GM23338 (cell line): Measurements from ENCODE around the gene PBOV1. TPM values are rescaled to one million over a fixed set of nuclear protein-coding genes. Genes with fewer than 3 reads are reported as not detected.

Experiments used
- ATAC-seq: fragments of 200-7000 bp; cut with Tn5 transposase; 3 replicates; pipeline ENCODE4 v1.9.1; 2020
- DNase-seq: peaks from one replicate; pipeline ENCODE4 v3.0.0-alpha.2; 2015; ENCODE audit warnings: low spot score
- H2AFZ ChIP-seq: fragments of 200-600 bp; sonication (generic); 2 replicates; pipeline ENCODE4 v1.8.0; 2016; ENCODE audit warnings: antibody characterized with exemption, mild to moderate bottlenecking, moderate library complexity
- H3F3A ChIP-seq: fragments of 200-600 bp; sonication (generic); replicated peaks from 2 replicates; pipeline ENCODE4 v1.8.0; 2017; ENCODE audit warnings: antibody characterized with exemption, mixed run types, low read depth
- H3K27ac ChIP-seq: fragments of 200-600 bp; sonication (generic); 2 replicates; pipeline ENCODE4 v1.6.1; 2016; ENCODE audit warnings: low read depth
- H3K27me3 ChIP-seq: fragments of 200-600 bp; sonication (generic); 2 replicates; pipeline ENCODE4 v1.8.0; 2016; ENCODE audit warnings: mild to moderate bottlenecking, mixed run types, moderate library complexity; ENCODE audit not compliant: insufficient read depth
- H3K36me3 ChIP-seq: fragments of 200-600 bp; sonication (generic); 2 replicates; pipeline ENCODE4 v1.8.0; 2016; ENCODE audit warnings: mild to moderate bottlenecking; ENCODE audit not compliant: insufficient read depth
- H3K4me1 ChIP-seq: fragments of 200-600 bp; sonication (generic); 2 replicates; pipeline ENCODE4 v1.8.0; 2016; ENCODE audit warnings: mild to moderate bottlenecking, moderate library complexity; ENCODE audit not compliant: insufficient read depth
- H3K4me2 ChIP-seq: fragments of 200-600 bp; sonication (generic); 2 replicates; pipeline ENCODE4 v1.7.1; 2017; ENCODE audit warnings: mixed run types
- H3K4me3 ChIP-seq: fragments of 200-600 bp; sonication (generic); 2 replicates; pipeline ENCODE4 v1.6.1; 2016; ENCODE audit warnings: mixed run types
- H3K79me2 ChIP-seq: fragments of 200-600 bp; sonication (generic); replicated peaks from 2 replicates; pipeline ENCODE4 v1.8.0; 2017; ENCODE audit warnings: mild to moderate bottlenecking; ENCODE audit not compliant: insufficient read depth
- H3K9me2 ChIP-seq: fragments of 200-600 bp; sonication (generic); 2 replicates; pipeline ENCODE4 v1.8.0; 2017; ENCODE audit not compliant: insufficient read depth
- H4K20me1 ChIP-seq: fragments of 200-600 bp; sonication (generic); replicated peaks from 2 replicates; pipeline ENCODE4 v1.8.0; 2017; ENCODE audit warnings: mild to moderate bottlenecking; ENCODE audit not compliant: insufficient read depth
- H3K27ac Mint-ChIP-seq: 2 replicates; pipeline ENCODE4 v1.8.0; 2020; ENCODE audit warnings: inconsistent platforms, mild to moderate bottlenecking, moderate library complexity, mixed read lengths
- H3K27me3 Mint-ChIP-seq: 3 replicates; pipeline ENCODE4 v1.8.0; 2022; ENCODE audit warnings: low read depth, mild to moderate bottlenecking, moderate library complexity, mixed read lengths, inconsistent platforms; ENCODE audit not compliant: insufficient read depth, poor library complexity
- H3K36me3 Mint-ChIP-seq: 3 replicates; pipeline ENCODE4 v1.8.0; 2021; ENCODE audit warnings: low read depth, mild to moderate bottlenecking, inconsistent platforms, moderate library complexity, mixed read lengths
- H3K4me1 Mint-ChIP-seq: 3 replicates; pipeline ENCODE4 v1.8.0; 2020; ENCODE audit warnings: mild to moderate bottlenecking, inconsistent platforms, mixed read lengths
- H3K4me3 Mint-ChIP-seq: 3 replicates; pipeline ENCODE4 v1.8.0; 2021; ENCODE audit warnings: moderate library complexity, mild to moderate bottlenecking, inconsistent platforms, mixed read lengths
- H3K9me3 Mint-ChIP-seq: 3 replicates; pipeline ENCODE4 v1.8.0; 2020; ENCODE audit warnings: moderate library complexity, mild to moderate bottlenecking, inconsistent platforms, mixed read lengths
- CREB1 ChIP-seq: fragments of 250-450 bp; sonication (Bioruptor Pico); IDR thresholded peaks from 2 replicates; pipeline ENCODE4 v1.5.0; 2020; ENCODE audit warnings: low read depth, mild to moderate bottlenecking, moderate library complexity
- EZH2 ChIP-seq: fragments of 200-600 bp; sonication (generic); IDR thresholded peaks from one replicate; pipeline ENCODE4 v1.8.0; 2017; ENCODE audit warnings: antibody characterized with exemption, mild to moderate bottlenecking, low read depth; ENCODE audit not compliant: unreplicated experiment
- EZH2phosphoT487 ChIP-seq: fragments of 200-600 bp; sonication (generic); IDR thresholded peaks from one replicate; pipeline ENCODE4 v1.8.1; 2018; ENCODE audit warnings: antibody characterized with exemption; ENCODE audit not compliant: unreplicated experiment
- JUNB ChIP-seq: IDR thresholded peaks from one replicate; pipeline ENCODE4 v1.6.1; 2016; ENCODE audit warnings: antibody characterized with exemption; ENCODE audit not compliant: unreplicated experiment
- NANOG ChIP-seq: IDR thresholded peaks from 2 replicates; pipeline ENCODE4 v1.6.1; 2016; ENCODE audit warnings: antibody characterized with exemption, borderline replicate concordance
- POLR2AphosphoS5 ChIP-seq: IDR thresholded peaks from 2 replicates; pipeline ENCODE4 v1.6.1; 2016; ENCODE audit warnings: antibody characterized with exemption, low read depth
- REST ChIP-seq: IDR thresholded peaks from one replicate; pipeline ENCODE4 v1.6.1; 2018; ENCODE audit warnings: antibody characterized with exemption; ENCODE audit not compliant: unreplicated experiment
- STAT1 ChIP-seq: IDR thresholded peaks from one replicate; pipeline ENCODE4 v1.6.1; 2016; ENCODE audit warnings: antibody characterized with exemption; ENCODE audit not compliant: unreplicated experiment
- ZNF114 ChIP-seq: fragments of 250-450 bp; sonication (Bioruptor Pico); IDR thresholded peaks from 2 replicates; pipeline ENCODE4 v1.5.0; 2020; ENCODE audit warnings: mild to moderate bottlenecking, moderate library complexity
- ZNF331 ChIP-seq: fragments of 250-450 bp; sonication (Bioruptor Pico); IDR thresholded peaks from 2 replicates; pipeline ENCODE4 v1.5.0; 2020; ENCODE audit warnings: low read depth, mild to moderate bottlenecking, moderate library complexity
- ZNF462 ChIP-seq: fragments of 250-450 bp; sonication (Bioruptor Pico); IDR thresholded peaks from 2 replicates; pipeline ENCODE4 v1.5.0; 2020; ENCODE audit warnings: mild to moderate bottlenecking, moderate library complexity
- polyA plus RNA-seq: library from polyadenylated mRNA; unstranded; fragments of >200 nt; fragmentation: Nextera tagmentation; extraction: Ambion mirVana; gene quantifications from 2 replicates; pipeline ENCODE4 v1.2.1, GENCODE V29; 2016
- total RNA-seq: library from RNA; depleted of rRNA; stranded (reverse); fragments of >200 nt; shearing (Covaris generic); gene quantifications from 2 replicates; pipeline ENCODE4 v1.2.3, GENCODE V29; 2014
- TF ChIP-seq, protein P1 (sequence below): IDR thresholded peaks from 2 replicates; pipeline ENCODE4 v1.6.1; 2016; ENCODE audit warnings: antibody characterized with exemption
- TF ChIP-seq, protein P2 (sequence below), 2 experiments: fragments of 200-600 bp in 1 of 2; sonication (generic) in 1 of 2; conservative IDR thresholded peaks; 2 replicates each; pipeline versions ENCODE4 v1.5.1 to v1.6.1; 2016 to 2017; ENCODE audit warnings: antibody characterized with exemption in 2 of 2, low read depth in 2 of 2, mild to moderate bottlenecking in 2 of 2, moderate library complexity in 1 of 2

PBOV1 gene
- total and polyA plus RNA-seq, 2 experiments from 2014 or later: not detected

DNA sequence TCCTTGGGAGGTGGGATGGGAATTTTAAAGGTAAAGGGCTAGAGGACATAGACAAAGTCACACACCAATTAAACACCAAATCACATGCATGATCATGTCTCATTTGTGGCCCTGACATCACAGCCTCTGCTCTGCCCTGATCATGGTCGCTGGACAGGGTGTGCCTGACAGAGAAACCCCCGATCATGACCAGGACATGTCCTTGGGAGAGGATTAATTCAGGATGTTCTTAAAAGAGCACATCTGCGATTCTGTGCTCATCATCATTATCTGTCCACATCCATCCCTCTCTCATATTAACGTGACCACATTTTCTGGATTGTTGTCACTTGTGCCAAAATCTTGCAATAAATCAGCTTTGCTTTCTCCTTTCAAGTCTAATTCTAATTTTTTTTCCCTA is 7.7 kb upstream of the PBOV1 start:
- Mint-ChIP-seq H3K9me3 (no peaks in the 10 kb centered on the region), H3K36me3 (no peaks in the 10 kb centered on the region), H3K4me3 (no peak overlapping the region), H3K27me3 (no peaks in the 10 kb centered on the region), H3K27ac (no peak overlapping the region), H3K4me1 (peaks cover 31% of the 10 kb centered on the region)
- Histone ChIP-seq H3K9me2 (no peaks in the 10 kb centered on the region), H2AFZ (no peak overlapping the region), H3K79me2 (no peaks in the 10 kb centered on the region), H3K4me1 (no peaks in the 10 kb centered on the region), H3K36me3 (no peaks in the 10 kb centered on the region), H3K27ac (no peak overlapping the region), H3F3A (no peaks in the 10 kb centered on the region), H3K27me3 (no peaks in the 10 kb centered on the region), H3K4me3 (no peak overlapping the region), H4K20me1 (no peaks in the 10 kb centered on the region; the same call in 1 of the 2 replicates), H3K4me2 (no peak overlapping the region)
- TF ChIP-seq CREB1 (CRISPR knock-in tag): no peak
- no peak for TF ChIP-seq ZNF114 (CRISPR knock-in tag)
- TF ChIP-seq REST: no peak
- TF ChIP-seq, protein P1, sequence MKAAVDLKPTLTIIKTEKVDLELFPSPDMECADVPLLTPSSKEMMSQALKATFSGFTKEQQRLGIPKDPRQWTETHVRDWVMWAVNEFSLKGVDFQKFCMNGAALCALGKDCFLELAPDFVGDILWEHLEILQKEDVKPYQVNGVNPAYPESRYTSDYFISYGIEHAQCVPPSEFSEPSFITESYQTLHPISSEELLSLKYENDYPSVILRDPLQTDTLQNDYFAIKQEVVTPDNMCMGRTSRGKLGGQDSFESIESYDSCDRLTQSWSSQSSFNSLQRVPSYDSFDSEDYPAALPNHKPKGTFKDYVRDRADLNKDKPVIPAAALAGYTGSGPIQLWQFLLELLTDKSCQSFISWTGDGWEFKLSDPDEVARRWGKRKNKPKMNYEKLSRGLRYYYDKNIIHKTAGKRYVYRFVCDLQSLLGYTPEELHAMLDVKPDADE: no peak
- no peak for TF ChIP-seq STAT1
- no peak for TF ChIP-seq EZH2phosphoT487
- TF ChIP-seq, protein P2, sequence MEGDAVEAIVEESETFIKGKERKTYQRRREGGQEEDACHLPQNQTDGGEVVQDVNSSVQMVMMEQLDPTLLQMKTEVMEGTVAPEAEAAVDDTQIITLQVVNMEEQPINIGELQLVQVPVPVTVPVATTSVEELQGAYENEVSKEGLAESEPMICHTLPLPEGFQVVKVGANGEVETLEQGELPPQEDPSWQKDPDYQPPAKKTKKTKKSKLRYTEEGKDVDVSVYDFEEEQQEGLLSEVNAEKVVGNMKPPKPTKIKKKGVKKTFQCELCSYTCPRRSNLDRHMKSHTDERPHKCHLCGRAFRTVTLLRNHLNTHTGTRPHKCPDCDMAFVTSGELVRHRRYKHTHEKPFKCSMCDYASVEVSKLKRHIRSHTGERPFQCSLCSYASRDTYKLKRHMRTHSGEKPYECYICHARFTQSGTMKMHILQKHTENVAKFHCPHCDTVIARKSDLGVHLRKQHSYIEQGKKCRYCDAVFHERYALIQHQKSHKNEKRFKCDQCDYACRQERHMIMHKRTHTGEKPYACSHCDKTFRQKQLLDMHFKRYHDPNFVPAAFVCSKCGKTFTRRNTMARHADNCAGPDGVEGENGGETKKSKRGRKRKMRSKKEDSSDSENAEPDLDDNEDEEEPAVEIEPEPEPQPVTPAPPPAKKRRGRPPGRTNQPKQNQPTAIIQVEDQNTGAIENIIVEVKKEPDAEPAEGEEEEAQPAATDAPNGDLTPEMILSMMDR (conservative IDR thresholded peaks at IDR 0.05; ENCODE audit: low read depth in 2 of 2): no peak
- no peak for TF ChIP-seq NANOG
- no peak for TF ChIP-seq ZNF331 (CRISPR knock-in tag)
- no peak for TF ChIP-seq EZH2
- no peak for TF ChIP-seq JUNB
- TF ChIP-seq POLR2AphosphoS5: no peak
- TF ChIP-seq ZNF462 (CRISPR knock-in tag): no peak
- DNase-seq (no peak), ATAC-seq (no peak)
